Sigmoid colon (tissue), 4 donors: ENCODE results near the gene STEAP4.
"Not testable (repeated sequence)": the region's sequence is repeated elsewhere in the genome, so short reads cannot be mapped to it uniquely, and the experiment has no call there.

ENCODE experiments used
- CTCF ChIP-seq, 4 experiments: fragments of 450-650 bp in 3 of 4; fragments of 200-600 bp in 1 of 4; IDR thresholded peaks; one replicate each; pipeline ENCODE4 v1.5.1; 2016 to 2019; ENCODE audit warnings: antibody characterized with exemption in 4 of 4, mild to moderate bottlenecking in 3 of 4, moderate library complexity in 2 of 4
- EP300 ChIP-seq, 4 donors: sonication (generic); formaldehyde crosslinking; IDR thresholded peaks; one replicate each; pipeline ENCODE4 v1.6.1; 2017; ENCODE audit warnings: antibody characterized with exemption in 4 of 4
- POLR2AphosphoS5 ChIP-seq, 4 donors: sonication (generic); formaldehyde crosslinking; IDR thresholded peaks; one replicate each; pipeline ENCODE4 v1.6.1; 2017; ENCODE audit warnings: antibody characterized with exemption in 4 of 4

- not testable (repeated sequence) for TF ChIP-seq EP300, CTCF, POLR2AphosphoS5 (IDR thresholded peaks at IDR 0.05)
Measured at GRCh38 chr7:88264987-88265386, 41.7 kb downstream of the STEAP4 start.
